Activated naive CD8-positive, alpha-beta T cell treated with anti-CD3 and anti-CD28 coated beads, Interleukin-2, amount 50 U/mL, for 16 hours (primary cell): ENCODE data around the gene HHIPL1.

Experiments used
- DNase-seq: peaks from one replicate; pipeline ENCODE4 v3.0.0-alpha.2; 2020; ENCODE audit warnings: low read depth, low spot score

HHIPL1 gene

GRCh38 chr14:99644723-99645544 is at the start of gene HHIPL1:
HHIPL1 (plus strand) TSS chr14:99645129; CDS start chr14:99645208, 79 bp downstream.
- DNase-seq: no peak

- no peak for DNase-seq
Observed at GRCh38 chr14:99595524-99595923, 49.4 kb upstream of the HHIPL1 start.

- no peak for DNase-seq
Observed at GRCh38 chr14:99596071-99596627, 48.8 kb upstream of the HHIPL1 start.

GRCh38 chr14:99596772-99597171 is 48.2 kb upstream of the HHIPL1 start:
- no peak for DNase-seq

GRCh38 chr14:99597911-99598600 is 46.9 kb upstream of the HHIPL1 start:
- DNase-seq: no peak

- no peak for DNase-seq
Observed at GRCh38 chr14:99598774-99599173, 46.2 kb upstream of the HHIPL1 start.

- DNase-seq: no peak
Observed at GRCh38 chr14:99599393-99599792, 45.5 kb upstream of the HHIPL1 start.

- no peak for DNase-seq
Observed at GRCh38 chr14:99600232-99600888, 44.6 kb upstream of the HHIPL1 start.

GRCh38 chr14:99601361-99601831 is 43.5 kb upstream of the HHIPL1 start:
- no peak for DNase-seq

GRCh38 chr14:99602054-99602787 is 42.7 kb upstream of the HHIPL1 start:
- DNase-seq: no peak

- DNase-seq: no peak
Observed at GRCh38 chr14:99602788-99603415, 42.0 kb upstream of the HHIPL1 start.

- no peak for DNase-seq
Observed at GRCh38 chr14:99603471-99604277, 41.3 kb upstream of the HHIPL1 start, which contains the start of gene CCDC85C. CCDC85C (minus strand) TSS chr14:99604207; CDS start chr14:99603959, 248 bp downstream.

GRCh38 chr14:99604278-99604765 is 40.6 kb upstream of the HHIPL1 start:
- peak; percentile 84 for DNase-seq

GRCh38 chr14:99604766-99605298 is 40.1 kb upstream of the HHIPL1 start:
- no peak for DNase-seq

- peak; percentile 44 for DNase-seq
Observed at GRCh38 chr14:99605299-99605961, 39.5 kb upstream of the HHIPL1 start.

- no peak for DNase-seq
Observed at GRCh38 chr14:99606359-99606758, 38.6 kb upstream of the HHIPL1 start.

GRCh38 chr14:99608591-99608990 is 36.3 kb upstream of the HHIPL1 start:
- DNase-seq: no peak

- no peak for DNase-seq
Observed at GRCh38 chr14:99609245-99610170, 35.4 kb upstream of the HHIPL1 start.
